ENCODE data around the gene CLEC18C.
"Not testable (repeated sequence)": the region's sequence is repeated elsewhere in the genome, so short reads cannot be mapped to it uniquely, and the experiment has no call there.

CLEC18C gene

DNA sequence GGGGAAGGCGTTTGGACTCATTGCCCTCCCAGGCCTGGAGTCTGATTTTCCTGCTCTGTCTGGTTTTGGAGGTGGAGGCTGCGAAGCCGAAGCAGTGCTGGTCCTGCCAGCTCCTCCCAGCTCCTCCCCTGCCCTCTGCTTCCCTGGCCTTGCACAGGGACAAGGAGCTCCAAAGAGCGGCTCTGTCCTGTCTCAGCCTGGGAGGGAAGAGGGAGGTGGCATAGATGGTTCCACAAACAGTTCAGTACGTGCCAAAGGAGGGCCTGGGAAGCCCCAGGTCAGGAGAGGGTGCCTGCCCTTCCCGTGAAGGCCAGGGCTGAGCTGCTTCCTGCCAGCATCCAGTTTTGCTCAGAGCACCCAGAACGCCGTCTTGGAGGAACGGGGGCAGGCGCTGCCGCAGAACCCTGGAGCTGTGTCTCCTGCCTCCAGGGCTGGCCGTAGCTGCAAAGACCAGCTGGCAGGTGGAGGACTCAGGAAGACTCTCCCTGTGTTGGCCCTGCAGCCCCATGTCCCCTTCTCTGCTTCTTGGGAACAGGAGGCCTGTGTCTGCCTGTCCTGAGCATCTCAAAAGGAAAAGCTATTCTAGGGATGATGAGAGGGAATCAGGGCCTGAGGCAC lies 23.2 kb downstream of the CLEC18C start:
- H3K14ac ChIP-seq (ENCODE audit: low read length in 2 of 2); H2BK15ac ChIP-seq (ENCODE audit: low read depth, poor library complexity, severe bottlenecking); H3K18ac ChIP-seq (ENCODE audit: low read depth in 1 of 2, low read length in 2 of 2); H3K36me3 ChIP-seq (ENCODE audit: control insufficient read depth in 1 of 2, insufficient read depth in 2 of 2, low read depth in 1 of 2, low read length in 2 of 2); H3K4me3 ChIP-seq (ENCODE audit: insufficient read depth in 1 of 2, low read depth in 1 of 2, low read length in 2 of 2); H3K9ac ChIP-seq (ENCODE audit: low read length); H2AFZ ChIP-seq (ENCODE audit: low read depth, low read length); H2BK12ac ChIP-seq (ENCODE audit: low read length in 2 of 2); H3K27ac ChIP-seq (ENCODE audit: low read length, poor library complexity, severe bottlenecking); H3K9me3 ChIP-seq (ENCODE audit: control insufficient read depth, low read length); H3K79me1 ChIP-seq (replicated peaks; ENCODE audit: low read length, poor library complexity, severe bottlenecking); H4K8ac ChIP-seq (ENCODE audit: low read length); H3K4ac ChIP-seq (ENCODE audit: low read depth in 1 of 2, low read length in 2 of 2); H3K23ac ChIP-seq (ENCODE audit: low read length in 2 of 2); H3K4me2 ChIP-seq (ENCODE audit: low read length, poor library complexity, severe bottlenecking); H2BK120ac ChIP-seq (ENCODE audit: low read depth, low read length); H4K91ac ChIP-seq (ENCODE audit: low read length); H2BK5ac ChIP-seq (ENCODE audit: low read depth, low read length, poor library complexity, severe bottlenecking); H2AK5ac ChIP-seq (ENCODE audit: low read length, severe bottlenecking); H3K27me3 ChIP-seq (ENCODE audit: control insufficient read depth in 1 of 2, insufficient read depth in 1 of 2, low read length in 2 of 2); H3K4me1 ChIP-seq (ENCODE audit: control insufficient read depth, insufficient read depth, low read depth, low read length); DNase-seq: not testable (repeated sequence)
- 83% methylated on average over 6 of the region's 12 CpGs for WGBS

DNA sequence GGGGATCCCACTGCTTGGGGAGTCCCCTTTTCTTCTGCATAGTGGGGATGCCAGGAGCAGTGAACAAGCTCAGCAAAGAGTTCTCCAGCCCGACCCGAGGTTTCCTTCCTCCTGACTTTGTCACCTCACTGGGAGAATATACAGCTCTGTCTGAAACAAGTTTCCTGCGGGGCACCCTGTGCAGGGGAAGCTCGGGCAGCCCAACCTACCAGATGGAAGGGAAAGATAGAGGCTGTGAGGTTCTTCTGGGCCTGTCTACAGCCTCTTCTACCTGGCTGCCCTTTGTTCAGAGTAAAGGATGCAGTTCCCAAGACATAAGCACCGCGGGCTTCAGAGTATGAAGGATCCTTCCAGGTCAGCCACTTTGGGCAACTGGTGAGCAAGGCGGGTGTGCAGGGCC lies 24.0 kb downstream of the CLEC18C start:
- not testable (repeated sequence) for H3K27ac ChIP-seq (ENCODE audit: low read length, poor library complexity, severe bottlenecking); H3K9me3 ChIP-seq (ENCODE audit: control insufficient read depth, low read length); H3K4me1 ChIP-seq (ENCODE audit: control insufficient read depth, insufficient read depth, low read depth, low read length); H3K14ac ChIP-seq (ENCODE audit: low read length in 2 of 2); H2AK5ac ChIP-seq (ENCODE audit: low read length, severe bottlenecking); H3K23ac ChIP-seq (ENCODE audit: low read length in 2 of 2); H3K4ac ChIP-seq (ENCODE audit: low read depth in 1 of 2, low read length in 2 of 2); DNase-seq; H3K79me1 ChIP-seq (replicated peaks; ENCODE audit: low read length, poor library complexity, severe bottlenecking); H3K27me3 ChIP-seq (ENCODE audit: control insufficient read depth in 1 of 2, insufficient read depth in 1 of 2, low read length in 2 of 2); H2BK120ac ChIP-seq (ENCODE audit: low read depth, low read length); H3K4me2 ChIP-seq (ENCODE audit: low read length, poor library complexity, severe bottlenecking); H2AFZ ChIP-seq (ENCODE audit: low read depth, low read length); H3K18ac ChIP-seq (ENCODE audit: low read depth in 1 of 2, low read length in 2 of 2); H3K36me3 ChIP-seq (ENCODE audit: control insufficient read depth in 1 of 2, insufficient read depth in 2 of 2, low read depth in 1 of 2, low read length in 2 of 2); H3K4me3 ChIP-seq (ENCODE audit: insufficient read depth in 1 of 2, low read depth in 1 of 2, low read length in 2 of 2); H2BK12ac ChIP-seq (ENCODE audit: low read length in 2 of 2); H2BK5ac ChIP-seq (ENCODE audit: low read depth, low read length, poor library complexity, severe bottlenecking); H4K91ac ChIP-seq (ENCODE audit: low read length); H4K8ac ChIP-seq (ENCODE audit: low read length); H3K9ac ChIP-seq (ENCODE audit: low read length); H2BK15ac ChIP-seq (ENCODE audit: low read depth, poor library complexity, severe bottlenecking)
- 93% methylated on average over 3 of the region's 7 CpGs for WGBS

DNA sequence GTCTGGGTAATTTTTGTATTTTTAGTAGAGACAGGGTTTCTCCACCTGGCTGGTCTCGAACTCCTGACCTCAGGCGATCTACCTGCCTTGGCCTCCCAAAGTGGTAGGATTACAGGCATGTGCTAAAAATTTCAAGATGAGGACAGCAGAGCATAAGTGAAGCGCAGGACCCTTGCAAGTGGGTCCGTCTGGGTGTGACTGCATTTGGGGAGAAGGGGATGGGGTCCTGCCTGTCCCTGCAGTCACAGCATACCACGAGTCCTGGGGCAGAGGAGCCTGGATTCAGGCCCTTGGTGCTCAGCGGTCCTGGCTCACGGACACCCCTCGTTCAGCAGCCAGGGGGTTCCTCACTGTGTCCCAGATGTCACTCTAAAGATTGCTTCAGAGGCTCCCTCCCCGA lies 24.6 kb downstream of the CLEC18C start:
- H2BK120ac ChIP-seq (ENCODE audit: low read depth, low read length); H2BK5ac ChIP-seq (ENCODE audit: low read depth, low read length, poor library complexity, severe bottlenecking); H3K36me3 ChIP-seq (ENCODE audit: control insufficient read depth in 1 of 2, insufficient read depth in 2 of 2, low read depth in 1 of 2, low read length in 2 of 2); H3K27me3 ChIP-seq (ENCODE audit: control insufficient read depth in 1 of 2, insufficient read depth in 1 of 2, low read length in 2 of 2); H3K79me1 ChIP-seq (replicated peaks; ENCODE audit: low read length, poor library complexity, severe bottlenecking); H2BK12ac ChIP-seq (ENCODE audit: low read length in 2 of 2); H4K8ac ChIP-seq (ENCODE audit: low read length); H3K9ac ChIP-seq (ENCODE audit: low read length); H3K14ac ChIP-seq (ENCODE audit: low read length in 2 of 2); H3K18ac ChIP-seq (ENCODE audit: low read depth in 1 of 2, low read length in 2 of 2); H4K91ac ChIP-seq (ENCODE audit: low read length); H3K9me3 ChIP-seq (ENCODE audit: control insufficient read depth, low read length); H3K23ac ChIP-seq (ENCODE audit: low read length in 2 of 2); H3K27ac ChIP-seq (ENCODE audit: low read length, poor library complexity, severe bottlenecking); H3K4ac ChIP-seq (ENCODE audit: low read depth in 1 of 2, low read length in 2 of 2); H3K4me1 ChIP-seq (ENCODE audit: control insufficient read depth, insufficient read depth, low read depth, low read length); H2AK5ac ChIP-seq (ENCODE audit: low read length, severe bottlenecking); H2AFZ ChIP-seq (ENCODE audit: low read depth, low read length); H2BK15ac ChIP-seq (ENCODE audit: low read depth, poor library complexity, severe bottlenecking); H3K4me2 ChIP-seq (ENCODE audit: low read length, poor library complexity, severe bottlenecking); DNase-seq; H3K4me3 ChIP-seq (ENCODE audit: insufficient read depth in 1 of 2, low read depth in 1 of 2, low read length in 2 of 2): not testable (repeated sequence)
- WGBS = 93% methylated on average over 9 of the region's 9 CpGs

DNA sequence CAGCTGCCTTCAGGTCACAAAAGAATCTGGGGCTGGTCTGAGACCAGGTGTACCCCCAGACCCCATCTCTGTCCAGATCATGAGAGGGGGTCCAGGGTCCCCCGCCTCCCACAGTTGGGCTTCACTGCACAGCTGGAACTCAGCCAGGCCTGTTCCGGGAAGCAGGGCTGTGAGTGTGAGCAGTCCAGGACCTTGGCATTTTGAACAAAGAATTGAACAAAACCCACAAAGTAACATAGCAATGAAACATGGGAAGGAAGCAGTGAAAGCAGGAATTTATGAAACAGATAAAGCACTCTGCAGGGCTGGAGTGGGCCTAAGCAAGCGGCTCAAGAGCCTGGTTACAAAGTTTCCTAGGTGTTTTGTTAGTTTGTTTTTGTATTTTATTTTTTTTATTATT lies 25.1 kb downstream of the CLEC18C start:
- H3K4ac ChIP-seq (ENCODE audit: low read depth in 1 of 2, low read length in 2 of 2); H4K8ac ChIP-seq (ENCODE audit: low read length); H2BK5ac ChIP-seq (ENCODE audit: low read depth, low read length, poor library complexity, severe bottlenecking); H4K91ac ChIP-seq (ENCODE audit: low read length); H3K9ac ChIP-seq (ENCODE audit: low read length); H3K9me3 ChIP-seq (ENCODE audit: control insufficient read depth, low read length); H3K36me3 ChIP-seq (ENCODE audit: control insufficient read depth in 1 of 2, insufficient read depth in 2 of 2, low read depth in 1 of 2, low read length in 2 of 2); H3K4me1 ChIP-seq (ENCODE audit: control insufficient read depth, insufficient read depth, low read depth, low read length); H2BK120ac ChIP-seq (ENCODE audit: low read depth, low read length); H3K23ac ChIP-seq (ENCODE audit: low read length in 2 of 2); H3K18ac ChIP-seq (ENCODE audit: low read depth in 1 of 2, low read length in 2 of 2); H2BK12ac ChIP-seq (ENCODE audit: low read length in 2 of 2); H3K14ac ChIP-seq (ENCODE audit: low read length in 2 of 2); H3K4me2 ChIP-seq (ENCODE audit: low read length, poor library complexity, severe bottlenecking); H3K4me3 ChIP-seq (ENCODE audit: insufficient read depth in 1 of 2, low read depth in 1 of 2, low read length in 2 of 2); H3K79me1 ChIP-seq (replicated peaks; ENCODE audit: low read length, poor library complexity, severe bottlenecking); DNase-seq; H2AFZ ChIP-seq (ENCODE audit: low read depth, low read length); H3K27me3 ChIP-seq (ENCODE audit: control insufficient read depth in 1 of 2, insufficient read depth in 1 of 2, low read length in 2 of 2); H2AK5ac ChIP-seq (ENCODE audit: low read length, severe bottlenecking); H2BK15ac ChIP-seq (ENCODE audit: low read depth, poor library complexity, severe bottlenecking); H3K27ac ChIP-seq (ENCODE audit: low read length, poor library complexity, severe bottlenecking): not testable (repeated sequence)
- WGBS = 83% methylated on average over 2 of the region's 3 CpGs

Data from mesenchymal stem cell (in vitro differentiated cells and primary cell).